Measurements from ENCODE around the gene PEX10. TPM values are rescaled to one million over a fixed set of nuclear protein-coding genes. Genes with fewer than 3 reads are reported as not detected.

The PEX10 gene
- total and polyA plus RNA-seq, 4 donors = 6.2 to 16.4 (median 11.8) TPM

- no peak for TF ChIP-seq ZBTB33 (IDR thresholded peaks at IDR 0.05)
Measured at GRCh38 chr1:2452932-2453315, 40.6 kb upstream of the PEX10 start (continued).

GRCh38 chr1:2452201-2452931, 40.0 kb upstream of the PEX10 start:
- Histone ChIP-seq H3K4me3 (ENCODE audit: low read depth in 1 of 3, low read length in 3 of 3) (no peak overlapping the region), H3K27ac (ENCODE audit: low read depth in 1 of 2, low read length in 2 of 2) (no peak overlapping the region), H3K36me3 (ENCODE audit: control insufficient read depth in 4 of 4, insufficient read depth in 3 of 4, low read depth in 1 of 4, low read length in 3 of 4) (no peaks in the 10 kb centered on the region), H3K9ac (ENCODE audit: low read depth in 1 of 2, low read length in 2 of 2) (no peak overlapping the region), H3K27me3 (ENCODE audit: control insufficient read depth in 4 of 4, insufficient read depth in 4 of 4, low read length in 3 of 4) (peaks cover 0 to 3% (median 0%) of the 10 kb centered on the region in 4 donors), H3K4me1 (ENCODE audit: control insufficient read depth in 4 of 4, insufficient read depth in 4 of 4, low read length in 3 of 4) (no peaks in the 10 kb centered on the region), H3K9me3 (ENCODE audit: control insufficient read depth in 4 of 4, low read length in 3 of 4) (no peaks in the 10 kb centered on the region)
- TF ChIP-seq EGR1 (IDR thresholded peaks at IDR 0.05; ENCODE audit: low read depth in 2 of 2) (no peak), YY1 (IDR thresholded peaks at IDR 0.05) (no peak), JUND (IDR thresholded peaks at IDR 0.05) (no peak), FOXA1 (IDR thresholded peaks at IDR 0.05) (no peak), SP1 (IDR thresholded peaks at IDR 0.05) (no peak), MAX (IDR thresholded peaks at IDR 0.05) (no peak), RXRA (IDR thresholded peaks at IDR 0.05) (no peak), ZBTB33 (IDR thresholded peaks at IDR 0.05) (no peak), REST (IDR thresholded peaks at IDR 0.05) (no peak), FOXA2 (IDR thresholded peaks at IDR 0.05) (no peak), RAD21 (IDR thresholded peaks at IDR 0.05) (no peak), ATF3 (IDR thresholded peaks at IDR 0.05) (no peak), HNF4A (conservative IDR thresholded peaks at IDR 0.05) (no peak), GABPA (IDR thresholded peaks at IDR 0.05 in 1 of 2, conservative IDR thresholded peaks at IDR 0.05 in 1 of 2) (no peak), TAF1 (conservative IDR thresholded peaks at IDR 0.05) (no peak), CTCF (IDR thresholded peaks at IDR 0.05; ENCODE audit: low read depth, low read length, missing input control) (no peak), HNF4G (IDR thresholded peaks at IDR 0.05) (no peak), NR2F2 (IDR thresholded peaks at IDR 0.05) (no peak)
- 59% methylated on average over 21 of the region's 21 CpGs for WGBS
- DNase-seq (ENCODE audit: low spot score) = no peak
